HEK293 (cell line): ENCODE data around the gene ZRANB1.

Source experiments
- CTCF ChIA-PET: fragments of 350-600 bp; formaldehyde crosslinking; extraction: SDS; loops from one replicate; lab custom pipeline; 2021; ENCODE audit warnings: antibody characterized with exemption; lab: Yijun Ruan, JAX
- POLR2A ChIA-PET: fragments of 300-600 bp; formaldehyde crosslinking; extraction: SDS; loops from one replicate; lab custom pipeline; 2020; ENCODE audit warnings: antibody characterized with exemption, inconsistent platforms; lab: Yijun Ruan, JAX
- H3K27ac ChIP-seq: fragments of 200-500 bp; sonication (Bioruptor generic); 2 replicates; pipeline ENCODE4 v1.5.1; 2014; ENCODE audit warnings: low read depth, low read length, control low read depth, inconsistent platforms; ENCODE audit errors: extremely low read depth
- H3K36me3 ChIP-seq, 2 experiments: fragments of 200-500 bp in 1 of 2; sonication (Bioruptor generic) in 1 of 2; 1 replicate in 1 of 2; 2 replicates in 1 of 2; pipeline ENCODE4 v1.5.1; 2014 to 2017; ENCODE audit warnings: inconsistent platforms in 2 of 2, low read length in 2 of 2; ENCODE audit not compliant: control insufficient read depth in 2 of 2, insufficient read depth in 1 of 2
- H3K4me1 ChIP-seq: fragments of 200-500 bp; sonication (Bioruptor generic); 2 replicates; pipeline ENCODE4 v1.5.1; 2014; ENCODE audit warnings: mild to moderate bottlenecking, low read length, inconsistent platforms; ENCODE audit not compliant: control insufficient read depth, insufficient read depth
- H3K4me3 ChIP-seq: 2 replicates; pipeline ENCODE4 v1.5.1; 2011; ENCODE audit warnings: low read depth, mild to moderate bottlenecking, control low read depth, low read length, moderate library complexity
- H3K9me3 ChIP-seq: fragments of 200-500 bp; sonication (Bioruptor generic); 2 replicates; pipeline ENCODE4 v1.5.1; 2014; ENCODE audit warnings: low read depth, low read length, inconsistent platforms; ENCODE audit not compliant: control insufficient read depth, insufficient read depth
- EGR2 ChIP-seq: fragments of 450-650 bp; formaldehyde crosslinking; IDR thresholded peaks from 2 replicates; pipeline ENCODE4 v1.5.1; 2016; ENCODE audit warnings: low read depth, missing biosample characterization, missing genetic modification characterization
- FEZF1 ChIP-seq: fragments of 450-650 bp; formaldehyde crosslinking; IDR thresholded peaks from 2 replicates; pipeline ENCODE4 v1.5.1; 2016; ENCODE audit warnings: missing biosample characterization, missing genetic modification characterization
- GLIS1 ChIP-seq: fragments of 450-650 bp; formaldehyde crosslinking; IDR thresholded peaks from 2 replicates; pipeline ENCODE4 v1.5.1; 2016; ENCODE audit warnings: missing biosample characterization, missing genetic modification characterization
- KLF1 ChIP-seq: fragments of 450-650 bp; formaldehyde crosslinking; IDR thresholded peaks from 2 replicates; pipeline ENCODE4 v1.5.1; 2016; ENCODE audit warnings: missing biosample characterization, missing genetic modification characterization
- KLF7 ChIP-seq: fragments of 450-650 bp; formaldehyde crosslinking; IDR thresholded peaks from 2 replicates; pipeline ENCODE4 v1.5.1; 2016; ENCODE audit warnings: missing biosample characterization, missing genetic modification characterization, borderline replicate concordance
- KLF8 ChIP-seq: fragments of 450-650 bp; formaldehyde crosslinking; IDR thresholded peaks from 2 replicates; pipeline ENCODE4 v1.5.1; 2016; ENCODE audit warnings: missing biosample characterization, missing genetic modification characterization
- PRDM1 ChIP-seq: fragments of 450-650 bp; formaldehyde crosslinking; IDR thresholded peaks from 2 replicates; pipeline ENCODE4; 2016; ENCODE audit warnings: missing biosample characterization, missing genetic modification characterization
- SP2 ChIP-seq: fragments of 450-650 bp; formaldehyde crosslinking; IDR thresholded peaks from 2 replicates; pipeline ENCODE4 v1.5.1; 2016; ENCODE audit warnings: missing biosample characterization, missing genetic modification characterization
- ZBTB17 ChIP-seq: fragments of 450-650 bp; formaldehyde crosslinking; IDR thresholded peaks from 2 replicates; pipeline ENCODE4 v1.5.1; 2016; ENCODE audit warnings: missing biosample characterization, missing genetic modification characterization
- ZBTB20 ChIP-seq: fragments of 450-650 bp; formaldehyde crosslinking; IDR thresholded peaks from 2 replicates; pipeline ENCODE4 v1.5.1; 2016; ENCODE audit warnings: missing biosample characterization, missing genetic modification characterization
- ZBTB8A ChIP-seq: fragments of 450-650 bp; formaldehyde crosslinking; IDR thresholded peaks from 2 replicates; pipeline ENCODE4 v1.5.1; 2016; ENCODE audit warnings: missing biosample characterization, missing genetic modification characterization
- ZEB2 ChIP-seq: fragments of 450-650 bp; formaldehyde crosslinking; IDR thresholded peaks from 2 replicates; pipeline ENCODE4 v1.5.1; 2016; ENCODE audit warnings: missing biosample characterization, missing genetic modification characterization
- ZNF146 ChIP-seq: fragments of 450-650 bp; formaldehyde crosslinking; IDR thresholded peaks from 2 replicates; pipeline ENCODE4 v1.5.1; 2016; ENCODE audit warnings: missing biosample characterization, missing genetic modification characterization
- ZNF24 ChIP-seq: fragments of 450-650 bp; formaldehyde crosslinking; IDR thresholded peaks from 2 replicates; pipeline ENCODE4 v1.5.1; 2016; ENCODE audit warnings: missing biosample characterization, missing genetic modification characterization
- ZNF341 ChIP-seq: fragments of 450-650 bp; formaldehyde crosslinking; IDR thresholded peaks from 2 replicates; pipeline ENCODE4; 2016; ENCODE audit warnings: low read depth, missing biosample characterization, missing genetic modification characterization
- ZNF366 ChIP-seq: fragments of 450-650 bp; formaldehyde crosslinking; conservative IDR thresholded peaks from 2 replicates; pipeline ENCODE4 v1.5.1; 2016; ENCODE audit warnings: missing biosample characterization, missing genetic modification characterization
- ZNF37A ChIP-seq: fragments of 450-650 bp; IDR thresholded peaks from 2 replicates; pipeline ENCODE4 v1.5.1; 2018; ENCODE audit warnings: missing biosample characterization, missing genetic modification characterization
- ZNF549 ChIP-seq: fragments of 450-650 bp; IDR thresholded peaks from 2 replicates; pipeline ENCODE4 v1.5.1; 2018; ENCODE audit warnings: missing biosample characterization, missing genetic modification characterization, mild to moderate bottlenecking, inconsistent platforms, moderate library complexity
- ZNF561 ChIP-seq: fragments of 450-650 bp; IDR thresholded peaks from 2 replicates; pipeline ENCODE4 v1.5.1; 2018; ENCODE audit warnings: missing biosample characterization, missing genetic modification characterization, borderline replicate concordance
- ZNF600 ChIP-seq: fragments of 450-650 bp; formaldehyde crosslinking; IDR thresholded peaks from 2 replicates; pipeline ENCODE4 v1.5.1; 2016; ENCODE audit warnings: missing biosample characterization, missing genetic modification characterization
- ZXDB ChIP-seq: fragments of 450-650 bp; formaldehyde crosslinking; IDR thresholded peaks from 2 replicates; pipeline ENCODE4 v1.5.1; 2016; ENCODE audit warnings: missing biosample characterization, missing genetic modification characterization
- TF ChIP-seq, protein P1 (sequence below): fragments of 450-650 bp; formaldehyde crosslinking; conservative IDR thresholded peaks from 2 replicates; pipeline ENCODE4 v1.5.1; 2016; ENCODE audit warnings: low read depth, missing biosample characterization, missing genetic modification characterization
- TF ChIP-seq, protein P2 (sequence below): fragments of 450-650 bp; IDR thresholded peaks from 2 replicates; pipeline ENCODE4 v1.5.1; 2018; ENCODE audit warnings: missing biosample characterization, mild to moderate bottlenecking, missing genetic modification characterization
- TF ChIP-seq, protein P3 (sequence below): fragments of 450-650 bp; formaldehyde crosslinking; IDR thresholded peaks from 2 replicates; pipeline ENCODE4 v1.5.1; 2016; ENCODE audit warnings: missing biosample characterization, missing genetic modification characterization
- TF ChIP-seq, protein P4 (sequence below): fragments of 450-650 bp; formaldehyde crosslinking; IDR thresholded peaks from 2 replicates; pipeline ENCODE4 v1.5.1; 2016; ENCODE audit warnings: missing biosample characterization, missing genetic modification characterization

Gene ZRANB1

DNA sequence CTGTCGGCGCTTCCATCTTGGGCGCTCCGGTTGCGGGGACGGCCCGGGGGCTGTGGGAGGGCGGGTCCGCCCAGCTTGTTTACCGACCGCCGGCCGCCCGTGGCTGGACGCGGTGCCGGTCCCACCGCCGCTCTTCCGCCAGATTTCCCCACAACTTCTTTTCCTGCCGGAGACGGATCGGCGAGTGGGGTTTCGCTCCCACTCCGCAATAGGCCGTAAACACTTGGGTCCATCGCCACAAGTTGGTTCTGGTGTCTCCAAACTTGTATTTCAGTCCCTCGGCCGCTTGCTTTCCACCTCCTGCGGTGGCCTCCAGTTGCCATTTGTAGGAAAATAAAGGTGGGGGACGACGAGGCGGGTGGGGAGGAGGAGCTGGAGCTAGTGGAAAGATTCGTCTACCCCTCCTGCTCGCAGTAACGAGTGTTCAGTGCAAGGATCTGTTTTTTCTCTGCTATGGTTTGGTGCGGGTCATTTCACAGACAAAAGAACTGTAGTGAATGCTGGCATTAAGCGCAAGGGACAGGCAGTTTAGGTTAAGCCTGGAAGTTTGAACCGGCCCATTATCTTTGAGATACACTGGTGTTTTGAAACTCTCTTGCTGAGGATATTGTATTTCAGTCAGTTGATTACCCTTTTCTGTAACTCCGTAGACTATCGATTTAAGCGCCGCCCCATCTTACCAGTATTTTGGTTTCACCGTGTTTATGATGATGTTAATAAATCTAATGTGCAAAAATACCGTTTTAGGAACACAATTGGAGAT is 24.3 kb upstream of the ZRANB1 start:
- H3K9me3 ChIP-seq: no peaks in the 10 kb centered on the region
- POLR2A ChIA-PET: interaction anchor here (0.6 to 2.1 kb wide), 3 partner anchors 17 to 126 kb away, joined by 4 to 6 read pairs (median 4); partner anchors contain the start of gene EEF1AKMT2
- H3K27ac ChIP-seq: peak overlapping the region; percentile 93
- H3K4me1 ChIP-seq: no peaks in the 10 kb centered on the region
- H3K4me3 ChIP-seq: peak overlapping the region; percentile 83
- CTCF ChIA-PET: interaction anchor here (0.8 kb wide), 1 partner anchor 47 kb away, joined by 4 read pairs; no protein-coding TSS in a partner anchor
- peaks cover 0 to 2% of the 10 kb centered on the region in 2 experiments; a peak in 2 of 3 replicates for H3K36me3 ChIP-seq
- peak; percentile 56; the same call in 1 of the 2 replicates for TF ChIP-seq KLF8 (tag by site-specific recombination)
- TF ChIP-seq ZBTB17 (tag by site-specific recombination): peak; percentile 82
- peak; percentile 40 for TF ChIP-seq ZNF600
- 0 out of 2 replicates have a peak, but pooled peaks have one; percentile 33 for TF ChIP-seq KLF1
- peak; percentile 62; the same call in 1 of the 2 replicates for TF ChIP-seq ZBTB20
- peak; percentile 47; the same call in 1 of the 2 replicates for TF ChIP-seq ZNF366 (tag by site-specific recombination)
- TF ChIP-seq ZXDB (tag by site-specific recombination): 0 out of 2 replicates have a peak, but pooled peaks have one; percentile 34
- 0 out of 2 replicates have a peak, but pooled peaks have one; percentile 4 for TF ChIP-seq ZNF146
- 0 out of 2 replicates have a peak, but pooled peaks have one; percentile 11 for TF ChIP-seq ZBTB8A (tag by site-specific recombination)
- 0 out of 2 replicates have a peak, but pooled peaks have one; percentile 24 for TF ChIP-seq KLF7 (tag by site-specific recombination)
- TF ChIP-seq SP2 (tag by site-specific recombination): peak; percentile 15
- 0 out of 2 replicates have a peak, but pooled peaks have one; percentile 16 for TF ChIP-seq ZNF24
- TF ChIP-seq ZNF561 (tag by site-specific recombination): 0 out of 2 replicates have a peak, but pooled peaks have one; percentile 12
- 0 out of 2 replicates have a peak, but pooled peaks have one; percentile 20 for TF ChIP-seq EGR2 (tag by site-specific recombination)
- TF ChIP-seq ZEB2 (tag by site-specific recombination): peak; percentile 65
- TF ChIP-seq, protein P1, sequence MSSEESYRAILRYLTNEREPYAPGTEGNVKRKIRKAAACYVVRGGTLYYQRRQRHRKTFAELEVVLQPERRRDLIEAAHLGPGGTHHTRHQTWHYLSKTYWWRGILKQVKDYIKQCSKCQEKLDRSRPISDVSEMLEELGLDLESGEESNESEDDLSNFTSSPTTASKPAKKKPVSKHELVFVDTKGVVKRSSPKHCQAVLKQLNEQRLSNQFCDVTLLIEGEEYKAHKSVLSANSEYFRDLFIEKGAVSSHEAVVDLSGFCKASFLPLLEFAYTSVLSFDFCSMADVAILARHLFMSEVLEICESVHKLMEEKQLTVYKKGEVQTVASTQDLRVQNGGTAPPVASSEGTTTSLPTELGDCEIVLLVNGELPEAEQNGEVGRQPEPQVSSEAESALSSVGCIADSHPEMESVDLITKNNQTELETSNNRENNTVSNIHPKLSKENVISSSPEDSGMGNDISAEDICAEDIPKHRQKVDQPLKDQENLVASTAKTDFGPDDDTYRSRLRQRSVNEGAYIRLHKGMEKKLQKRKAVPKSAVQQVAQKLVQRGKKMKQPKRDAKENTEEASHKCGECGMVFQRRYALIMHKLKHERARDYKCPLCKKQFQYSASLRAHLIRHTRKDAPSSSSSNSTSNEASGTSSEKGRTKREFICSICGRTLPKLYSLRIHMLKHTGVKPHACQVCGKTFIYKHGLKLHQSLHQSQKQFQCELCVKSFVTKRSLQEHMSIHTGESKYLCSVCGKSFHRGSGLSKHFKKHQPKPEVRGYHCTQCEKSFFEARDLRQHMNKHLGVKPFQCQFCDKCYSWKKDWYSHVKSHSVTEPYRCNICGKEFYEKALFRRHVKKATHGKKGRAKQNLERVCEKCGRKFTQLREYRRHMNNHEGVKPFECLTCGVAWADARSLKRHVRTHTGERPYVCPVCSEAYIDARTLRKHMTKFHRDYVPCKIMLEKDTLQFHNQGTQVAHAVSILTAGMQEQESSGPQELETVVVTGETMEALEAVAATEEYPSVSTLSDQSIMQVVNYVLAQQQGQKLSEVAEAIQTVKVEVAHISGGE (tag by site-specific recombination): peak; percentile 77
- TF ChIP-seq ZNF37A (tag by site-specific recombination): no peak
- TF ChIP-seq, protein P2, sequence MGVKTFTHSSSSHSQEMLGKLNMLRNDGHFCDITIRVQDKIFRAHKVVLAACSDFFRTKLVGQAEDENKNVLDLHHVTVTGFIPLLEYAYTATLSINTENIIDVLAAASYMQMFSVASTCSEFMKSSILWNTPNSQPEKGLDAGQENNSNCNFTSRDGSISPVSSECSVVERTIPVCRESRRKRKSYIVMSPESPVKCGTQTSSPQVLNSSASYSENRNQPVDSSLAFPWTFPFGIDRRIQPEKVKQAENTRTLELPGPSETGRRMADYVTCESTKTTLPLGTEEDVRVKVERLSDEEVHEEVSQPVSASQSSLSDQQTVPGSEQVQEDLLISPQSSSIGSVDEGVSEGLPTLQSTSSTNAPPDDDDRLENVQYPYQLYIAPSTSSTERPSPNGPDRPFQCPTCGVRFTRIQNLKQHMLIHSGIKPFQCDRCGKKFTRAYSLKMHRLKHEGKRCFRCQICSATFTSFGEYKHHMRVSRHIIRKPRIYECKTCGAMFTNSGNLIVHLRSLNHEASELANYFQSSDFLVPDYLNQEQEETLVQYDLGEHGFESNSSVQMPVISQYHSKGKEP (tag by site-specific recombination): no peak
- TF ChIP-seq ZNF549 (tag by site-specific recombination): no peak
- TF ChIP-seq PRDM1 (tag by site-specific recombination): peak; percentile 34; the same call in 1 of the 2 replicates
- peak; percentile 48 for TF ChIP-seq GLIS1 (tag by site-specific recombination)
- TF ChIP-seq, protein P3, sequence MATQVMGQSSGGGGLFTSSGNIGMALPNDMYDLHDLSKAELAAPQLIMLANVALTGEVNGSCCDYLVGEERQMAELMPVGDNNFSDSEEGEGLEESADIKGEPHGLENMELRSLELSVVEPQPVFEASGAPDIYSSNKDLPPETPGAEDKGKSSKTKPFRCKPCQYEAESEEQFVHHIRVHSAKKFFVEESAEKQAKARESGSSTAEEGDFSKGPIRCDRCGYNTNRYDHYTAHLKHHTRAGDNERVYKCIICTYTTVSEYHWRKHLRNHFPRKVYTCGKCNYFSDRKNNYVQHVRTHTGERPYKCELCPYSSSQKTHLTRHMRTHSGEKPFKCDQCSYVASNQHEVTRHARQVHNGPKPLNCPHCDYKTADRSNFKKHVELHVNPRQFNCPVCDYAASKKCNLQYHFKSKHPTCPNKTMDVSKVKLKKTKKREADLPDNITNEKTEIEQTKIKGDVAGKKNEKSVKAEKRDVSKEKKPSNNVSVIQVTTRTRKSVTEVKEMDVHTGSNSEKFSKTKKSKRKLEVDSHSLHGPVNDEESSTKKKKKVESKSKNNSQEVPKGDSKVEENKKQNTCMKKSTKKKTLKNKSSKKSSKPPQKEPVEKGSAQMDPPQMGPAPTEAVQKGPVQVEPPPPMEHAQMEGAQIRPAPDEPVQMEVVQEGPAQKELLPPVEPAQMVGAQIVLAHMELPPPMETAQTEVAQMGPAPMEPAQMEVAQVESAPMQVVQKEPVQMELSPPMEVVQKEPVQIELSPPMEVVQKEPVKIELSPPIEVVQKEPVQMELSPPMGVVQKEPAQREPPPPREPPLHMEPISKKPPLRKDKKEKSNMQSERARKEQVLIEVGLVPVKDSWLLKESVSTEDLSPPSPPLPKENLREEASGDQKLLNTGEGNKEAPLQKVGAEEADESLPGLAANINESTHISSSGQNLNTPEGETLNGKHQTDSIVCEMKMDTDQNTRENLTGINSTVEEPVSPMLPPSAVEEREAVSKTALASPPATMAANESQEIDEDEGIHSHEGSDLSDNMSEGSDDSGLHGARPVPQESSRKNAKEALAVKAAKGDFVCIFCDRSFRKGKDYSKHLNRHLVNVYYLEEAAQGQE (tag by site-specific recombination): peak; percentile 51; the same call in 1 of the 2 replicates
- peak; percentile 97 for TF ChIP-seq ZNF341
- TF ChIP-seq, protein P4, sequence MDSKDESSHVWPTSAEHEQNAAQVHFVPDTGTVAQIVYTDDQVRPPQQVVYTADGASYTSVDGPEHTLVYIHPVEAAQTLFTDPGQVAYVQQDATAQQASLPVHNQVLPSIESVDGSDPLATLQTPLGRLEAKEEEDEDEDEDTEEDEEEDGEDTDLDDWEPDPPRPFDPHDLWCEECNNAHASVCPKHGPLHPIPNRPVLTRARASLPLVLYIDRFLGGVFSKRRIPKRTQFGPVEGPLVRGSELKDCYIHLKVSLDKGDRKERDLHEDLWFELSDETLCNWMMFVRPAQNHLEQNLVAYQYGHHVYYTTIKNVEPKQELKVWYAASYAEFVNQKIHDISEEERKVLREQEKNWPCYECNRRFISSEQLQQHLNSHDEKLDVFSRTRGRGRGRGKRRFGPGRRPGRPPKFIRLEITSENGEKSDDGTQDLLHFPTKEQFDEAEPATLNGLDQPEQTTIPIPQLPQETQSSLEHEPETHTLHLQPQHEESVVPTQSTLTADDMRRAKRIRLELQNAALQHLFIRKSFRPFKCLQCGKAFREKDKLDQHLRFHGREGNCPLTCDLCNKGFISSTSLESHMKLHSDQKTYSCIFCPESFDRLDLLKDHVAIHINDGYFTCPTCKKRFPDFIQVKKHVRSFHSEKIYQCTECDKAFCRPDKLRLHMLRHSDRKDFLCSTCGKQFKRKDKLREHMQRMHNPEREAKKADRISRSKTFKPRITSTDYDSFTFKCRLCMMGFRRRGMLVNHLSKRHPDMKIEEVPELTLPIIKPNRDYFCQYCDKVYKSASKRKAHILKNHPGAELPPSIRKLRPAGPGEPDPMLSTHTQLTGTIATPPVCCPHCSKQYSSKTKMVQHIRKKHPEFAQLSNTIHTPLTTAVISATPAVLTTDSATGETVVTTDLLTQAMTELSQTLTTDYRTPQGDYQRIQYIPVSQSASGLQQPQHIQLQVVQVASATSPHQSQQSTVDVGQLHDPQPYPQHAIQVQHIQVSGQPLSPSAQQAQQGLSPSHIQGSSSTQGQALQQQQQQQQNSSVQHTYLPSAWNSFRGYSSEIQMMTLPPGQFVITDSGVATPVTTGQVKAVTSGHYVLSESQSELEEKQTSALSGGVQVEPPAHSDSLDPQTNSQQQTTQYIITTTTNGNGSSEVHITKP: peak; percentile 65
- TF ChIP-seq FEZF1 (tag by site-specific recombination): no peak
